Stimulated activated CD4-positive, alpha-beta T cell treated with anti-CD3 and anti-CD28 coated beads, TNF-alpha, amount 100 ng/mL, for 48 hours (primary cell): ENCODE measurements around the gene ATP11A.
"Not testable (repeated sequence)": the region's sequence is repeated elsewhere in the genome, so short reads cannot be mapped to it uniquely, and the experiment has no call there.

Experiments used
- DNase-seq, 3 donors: peaks; one replicate each; pipeline ENCODE4 v3.0.0-alpha.2; 2020; ENCODE audit warnings: low read depth in 3 of 3

The ATP11A gene

GRCh38 chr13:112877976-112878955, 188.4 kb downstream of the ATP11A start:
- DNase-seq, result no peak

- no peak for DNase-seq
Observed at GRCh38 chr13:112879283-112879833, 189.5 kb downstream of the ATP11A start.

GRCh38 chr13:112880221-112880641, 190.4 kb downstream of the ATP11A start:
- DNase-seq, result no peak

GRCh38 chr13:112880976-112881540, 191.2 kb downstream of the ATP11A start:
- DNase-seq, result no peak

GRCh38 chr13:112881656-112882554, 192.1 kb downstream of the ATP11A start:
- no peak for DNase-seq

GRCh38 chr13:112882555-112883024, 192.8 kb downstream of the ATP11A start:
- DNase-seq, result no peak

- no peak for DNase-seq
Observed at GRCh38 chr13:112883241-112883945, 193.6 kb downstream of the ATP11A start.

GRCh38 chr13:112884700-112885099, 194.9 kb downstream of the ATP11A start:
- DNase-seq, result not testable (repeated sequence)

GRCh38 chr13:112885242-112885781, 195.5 kb downstream of the ATP11A start:
- no peak for DNase-seq

- no peak for DNase-seq
Observed at GRCh38 chr13:112885782-112886268, 196.0 kb downstream of the ATP11A start.

- DNase-seq, result no peak
Observed at GRCh38 chr13:112887151-112887550, 197.3 kb downstream of the ATP11A start.

- DNase-seq, result no peak
Observed at GRCh38 chr13:112887557-112887991, 197.7 kb downstream of the ATP11A start.

GRCh38 chr13:112888238-112889111, 198.6 kb downstream of the ATP11A start:
- DNase-seq, result no peak

- DNase-seq, result no peak
Observed at GRCh38 chr13:112889351-112890290, 199.8 kb downstream of the ATP11A start.

- DNase-seq, result no peak
Observed at GRCh38 chr13:112890316-112891145, 200.7 kb downstream of the ATP11A start.

- DNase-seq, result no peak
Observed at GRCh38 chr13:112891477-112892401, 201.9 kb downstream of the ATP11A start.
